Measurements from ENCODE around the gene TMUB2. TPM values are rescaled to one million over a fixed set of nuclear protein-coding genes. Genes with fewer than 3 reads are reported as not detected.
A peak's percentile ranks its signal among the peaks of the same experiment; 100 is the strongest.

TMUB2 gene
- polyA plus RNA-seq, 1 donor from 2014 or later = 59.9 TPM

- no peaks in the 10 kb centered on the region for H3K9me3 ChIP-seq (ENCODE audit: low read length)
- H3K9ac ChIP-seq (ENCODE audit: low read length) = no peak overlapping the region
- no peak overlapping the region for H3K27ac ChIP-seq (ENCODE audit: low read length)
- H3K36me3 ChIP-seq (ENCODE audit: insufficient read depth, low read length) = no peaks in the 10 kb centered on the region
- H3F3A ChIP-seq (ENCODE audit: insufficient read depth, low read length, poor library complexity, severe bottlenecking) = no peaks in the 10 kb centered on the region
- no peak overlapping the region for H3K4me3 ChIP-seq (ENCODE audit: low read length)
- H3K9me2 ChIP-seq (ENCODE audit: insufficient read depth, low read length) = no peaks in the 10 kb centered on the region
- H3K79me2 ChIP-seq (replicated peaks; ENCODE audit: insufficient read depth, low read length) = no peaks in the 10 kb centered on the region
- H2AFZ ChIP-seq (ENCODE audit: low read depth, low read length) = no peak overlapping the region
- TF ChIP-seq RAD21 (conservative IDR thresholded peaks at IDR 0.05) = no peak
- TF ChIP-seq POLR2AphosphoS5 (IDR thresholded peaks at IDR 0.05) = no peak
- TF ChIP-seq MXI1 (conservative IDR thresholded peaks at IDR 0.05; ENCODE audit: poor library complexity, severe bottlenecking) = no peak
- TF ChIP-seq REST (IDR thresholded peaks at IDR 0.05; ENCODE audit: borderline replicate concordance) = no peak
- no peak for TF ChIP-seq SMC3 (conservative IDR thresholded peaks at IDR 0.05; ENCODE audit: poor library complexity)
- no peak for TF ChIP-seq EZH2 (IDR thresholded peaks at IDR 0.05; ENCODE audit: borderline replicate concordance, insufficient read depth, low read length, poor library complexity, severe bottlenecking)
- TF ChIP-seq TAF1 (IDR thresholded peaks at IDR 0.05; ENCODE audit: low read depth) = no peak
- no peak for TF ChIP-seq CTCF (IDR thresholded peaks at IDR 0.05; ENCODE audit: poor library complexity, severe bottlenecking)
- no peak for TF ChIP-seq EP300 (conservative IDR thresholded peaks at IDR 0.05; ENCODE audit: poor library complexity, severe bottlenecking)
- H3K27me3 ChIP-seq (ENCODE audit: insufficient read depth, low read depth, low read length) = no peaks in the 10 kb centered on the region
- H3K4me2 ChIP-seq (ENCODE audit: low read length) = no peak overlapping the region
- no peaks in the 10 kb centered on the region for H4K20me1 ChIP-seq (ENCODE audit: insufficient read depth)
Observed at GRCh38 chr17:44144966-44145739, 41.6 kb upstream of the TMUB2 start.

- TF ChIP-seq EP300 (conservative IDR thresholded peaks at IDR 0.05; ENCODE audit: poor library complexity, severe bottlenecking) (no peak), REST (IDR thresholded peaks at IDR 0.05; ENCODE audit: borderline replicate concordance) (no peak), RAD21 (conservative IDR thresholded peaks at IDR 0.05) (no peak), MXI1 (conservative IDR thresholded peaks at IDR 0.05; ENCODE audit: poor library complexity, severe bottlenecking) (no peak), EZH2 (IDR thresholded peaks at IDR 0.05; ENCODE audit: borderline replicate concordance, insufficient read depth, low read length, poor library complexity, severe bottlenecking) (no peak), SMC3 (conservative IDR thresholded peaks at IDR 0.05; ENCODE audit: poor library complexity) (no peak)
- no peak overlapping the region for H2AFZ ChIP-seq (ENCODE audit: low read depth, low read length)
Observed at GRCh38 chr17:44146375-44147346, 40.1 kb upstream of the TMUB2 start.

More at GRCh38 chr17:44146375-44147346, 40.1 kb upstream of the TMUB2 start:
- no peaks in the 10 kb centered on the region for H3K27me3 ChIP-seq (ENCODE audit: insufficient read depth, low read depth, low read length)
- no peaks in the 10 kb centered on the region for H3K9me3 ChIP-seq (ENCODE audit: low read length)
- no peaks in the 10 kb centered on the region for H4K20me1 ChIP-seq (ENCODE audit: insufficient read depth)
- no peak overlapping the region for H3K4me3 ChIP-seq (ENCODE audit: low read length)
- peak overlapping the region; percentile 51 for H3K27ac ChIP-seq (ENCODE audit: low read length)
- H3K9me2 ChIP-seq (ENCODE audit: insufficient read depth, low read length) = no peaks in the 10 kb centered on the region
- H3K4me2 ChIP-seq (ENCODE audit: low read length) = no peak overlapping the region
- no peaks in the 10 kb centered on the region for H3K79me2 ChIP-seq (replicated peaks; ENCODE audit: insufficient read depth, low read length)
- H3K36me3 ChIP-seq (ENCODE audit: insufficient read depth, low read length) = no peaks in the 10 kb centered on the region
- no peaks in the 10 kb centered on the region for H3F3A ChIP-seq (ENCODE audit: insufficient read depth, low read length, poor library complexity, severe bottlenecking)
- H3K9ac ChIP-seq (ENCODE audit: low read length) = no peak overlapping the region
